ENCODE results near the gene TBC1D22A. TPM values are rescaled to one million over a fixed set of nuclear protein-coding genes. Genes with fewer than 3 reads are reported as not detected.

TBC1D22A gene
- total RNA-seq, 4 donors from 2014 or later: 15.6 to 21.7 (median 20.5) TPM

GRCh38 chr22:46914481-46914880, 152.0 kb downstream of the TBC1D22A start:
- intact Hi-C loops (cut with DNase I): no loop called here
- H3K36me3 ChIP-seq: peaks cover 0 to 81% (median 0%) of the 10 kb centered on the region in 3 donors
- no peak for TF ChIP-seq POLR2A (IDR thresholded peaks at IDR 0.05)
- TF ChIP-seq, protein P1, sequence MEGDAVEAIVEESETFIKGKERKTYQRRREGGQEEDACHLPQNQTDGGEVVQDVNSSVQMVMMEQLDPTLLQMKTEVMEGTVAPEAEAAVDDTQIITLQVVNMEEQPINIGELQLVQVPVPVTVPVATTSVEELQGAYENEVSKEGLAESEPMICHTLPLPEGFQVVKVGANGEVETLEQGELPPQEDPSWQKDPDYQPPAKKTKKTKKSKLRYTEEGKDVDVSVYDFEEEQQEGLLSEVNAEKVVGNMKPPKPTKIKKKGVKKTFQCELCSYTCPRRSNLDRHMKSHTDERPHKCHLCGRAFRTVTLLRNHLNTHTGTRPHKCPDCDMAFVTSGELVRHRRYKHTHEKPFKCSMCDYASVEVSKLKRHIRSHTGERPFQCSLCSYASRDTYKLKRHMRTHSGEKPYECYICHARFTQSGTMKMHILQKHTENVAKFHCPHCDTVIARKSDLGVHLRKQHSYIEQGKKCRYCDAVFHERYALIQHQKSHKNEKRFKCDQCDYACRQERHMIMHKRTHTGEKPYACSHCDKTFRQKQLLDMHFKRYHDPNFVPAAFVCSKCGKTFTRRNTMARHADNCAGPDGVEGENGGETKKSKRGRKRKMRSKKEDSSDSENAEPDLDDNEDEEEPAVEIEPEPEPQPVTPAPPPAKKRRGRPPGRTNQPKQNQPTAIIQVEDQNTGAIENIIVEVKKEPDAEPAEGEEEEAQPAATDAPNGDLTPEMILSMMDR (IDR thresholded peaks at IDR 0.05): no peak

DNA sequence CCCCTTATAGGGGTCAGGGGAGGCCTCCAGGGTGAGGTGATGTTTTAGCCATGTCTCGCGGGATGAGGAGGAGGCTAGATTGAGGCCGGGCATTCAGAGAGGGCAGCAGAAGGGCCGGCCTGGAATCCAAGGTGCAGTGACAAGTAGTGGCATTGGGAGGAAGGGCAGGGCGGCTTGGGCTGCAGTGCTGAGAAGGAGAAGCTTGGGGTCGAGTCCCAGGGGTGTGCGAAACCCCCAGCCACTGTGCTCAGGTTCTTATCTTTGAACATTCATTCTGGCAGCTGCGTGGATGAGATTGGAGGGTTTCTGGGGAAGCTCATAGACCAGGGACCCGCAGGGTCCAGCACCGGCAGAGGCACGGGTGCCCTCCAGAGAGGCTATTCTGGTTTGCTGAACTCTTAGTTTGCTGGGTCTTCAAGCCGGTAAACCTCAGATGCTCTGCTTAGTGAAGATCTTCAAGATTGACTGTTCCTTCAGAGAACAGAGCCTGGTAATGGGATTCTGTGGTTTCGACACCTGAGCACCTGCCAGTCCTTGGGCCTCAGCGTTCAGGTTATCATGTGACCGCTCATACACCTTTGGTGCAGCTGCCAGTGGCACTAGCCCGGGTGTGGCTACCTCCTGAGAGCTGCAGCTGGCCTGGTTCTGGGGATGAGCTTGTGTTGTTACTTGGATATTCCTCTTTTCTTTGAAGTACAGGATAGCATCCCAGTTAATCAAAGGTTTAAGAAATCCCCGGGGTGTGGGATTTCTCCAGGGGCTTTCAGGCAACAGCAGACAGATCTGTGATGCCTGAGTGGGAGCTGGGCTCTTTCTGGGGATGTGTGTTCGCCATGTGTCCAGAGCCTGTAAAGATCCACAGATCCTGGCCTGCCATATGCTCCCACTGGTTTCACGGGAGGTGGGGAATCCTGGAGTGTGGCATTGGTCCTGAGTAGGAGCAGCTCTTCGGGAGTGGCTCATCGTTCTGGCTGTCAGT, 152.8 kb downstream of the TBC1D22A start:
- no peak for TF ChIP-seq POLR2A (IDR thresholded peaks at IDR 0.05)
- TF ChIP-seq, protein P1 (IDR thresholded peaks at IDR 0.05): no peak
- Histone ChIP-seq H3K4me1 (no peaks in the 10 kb centered on the region), H3K36me3 (peaks cover 0 to 86% (median 0%) of the 10 kb centered on the region in 3 donors), H3K9me3 (no peaks in the 10 kb centered on the region), H3K4me3 (no peak overlapping the region), H3K27me3 (no peaks in the 10 kb centered on the region), H3K27ac (no peak overlapping the region)
- intact Hi-C loops (cut with DNase I): no loop called here
- no peak for DNase-seq
- WGBS, 2 donors: 84 to 94% methylated on average over 16 of the region's 21 CpGs

More at GRCh38 chr22:46914481-46914880, 152.0 kb downstream of the TBC1D22A start:
- DNase-seq: no peak
- WGBS, 2 donors: 84 to 92% methylated on average over 9 to 10 of the region's 10 CpGs
- H3K4me3 ChIP-seq: no peak overlapping the region
- no peak overlapping the region for H3K27ac ChIP-seq
- no peaks in the 10 kb centered on the region for H3K9me3 ChIP-seq
- H3K27me3 ChIP-seq: no peaks in the 10 kb centered on the region
- no peaks in the 10 kb centered on the region for H3K4me1 ChIP-seq

DNA sequence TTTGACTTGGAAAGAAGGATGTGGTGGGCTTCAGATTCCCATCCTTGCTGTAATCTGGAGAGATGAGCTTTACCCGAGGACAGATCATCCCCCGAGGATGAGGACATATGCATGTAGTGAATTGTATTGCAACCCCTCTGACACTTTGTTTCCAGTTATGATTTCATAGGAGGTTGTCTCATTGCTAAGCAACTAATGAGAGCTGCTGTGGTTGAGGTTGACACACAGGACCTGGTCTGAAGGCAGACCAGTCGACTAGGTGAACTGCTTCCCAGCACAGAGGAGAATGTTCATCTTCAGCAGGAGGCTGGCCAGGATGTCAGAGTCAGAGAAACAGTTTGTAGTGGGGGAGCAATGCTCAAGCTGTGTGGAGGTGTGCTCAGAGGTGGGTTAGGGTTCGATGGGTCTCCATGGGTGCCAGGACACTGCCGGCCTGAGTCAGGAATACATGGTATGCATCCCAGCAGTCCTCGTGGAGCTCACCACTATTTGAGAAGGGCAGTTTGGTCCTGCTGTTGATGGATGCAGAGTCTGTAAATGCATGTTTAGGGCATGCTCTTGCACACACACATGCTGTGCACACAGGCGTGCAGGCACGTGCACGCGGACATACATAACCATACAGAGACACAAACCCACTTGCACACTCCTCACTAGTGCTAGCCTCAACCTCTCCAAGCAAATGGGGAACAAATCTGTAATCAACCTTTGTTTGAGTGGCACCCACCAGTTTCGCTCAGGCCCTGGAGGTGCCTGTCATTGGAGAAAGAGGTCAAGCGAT, 153.7 kb downstream of the TBC1D22A start:
- 89 to 90% methylated on average over 10 of the region's 12 CpGs for WGBS, 2 donors
- Histone ChIP-seq H3K27me3 (no peaks in the 10 kb centered on the region), H3K9me3 (peaks cover 0 to 2% (median 0%) of the 10 kb centered on the region in 3 donors), H3K4me3 (no peak overlapping the region), H3K36me3 (peaks cover 0 to 92% (median 0%) of the 10 kb centered on the region in 3 donors), H3K27ac (no peak overlapping the region), H3K4me1 (no peaks in the 10 kb centered on the region)
- TF ChIP-seq POLR2A (IDR thresholded peaks at IDR 0.05): no peak
- TF ChIP-seq, protein P1 (IDR thresholded peaks at IDR 0.05): no peak
- intact Hi-C loops (cut with DNase I): no loop called here
- DNase-seq: no peak

DNA sequence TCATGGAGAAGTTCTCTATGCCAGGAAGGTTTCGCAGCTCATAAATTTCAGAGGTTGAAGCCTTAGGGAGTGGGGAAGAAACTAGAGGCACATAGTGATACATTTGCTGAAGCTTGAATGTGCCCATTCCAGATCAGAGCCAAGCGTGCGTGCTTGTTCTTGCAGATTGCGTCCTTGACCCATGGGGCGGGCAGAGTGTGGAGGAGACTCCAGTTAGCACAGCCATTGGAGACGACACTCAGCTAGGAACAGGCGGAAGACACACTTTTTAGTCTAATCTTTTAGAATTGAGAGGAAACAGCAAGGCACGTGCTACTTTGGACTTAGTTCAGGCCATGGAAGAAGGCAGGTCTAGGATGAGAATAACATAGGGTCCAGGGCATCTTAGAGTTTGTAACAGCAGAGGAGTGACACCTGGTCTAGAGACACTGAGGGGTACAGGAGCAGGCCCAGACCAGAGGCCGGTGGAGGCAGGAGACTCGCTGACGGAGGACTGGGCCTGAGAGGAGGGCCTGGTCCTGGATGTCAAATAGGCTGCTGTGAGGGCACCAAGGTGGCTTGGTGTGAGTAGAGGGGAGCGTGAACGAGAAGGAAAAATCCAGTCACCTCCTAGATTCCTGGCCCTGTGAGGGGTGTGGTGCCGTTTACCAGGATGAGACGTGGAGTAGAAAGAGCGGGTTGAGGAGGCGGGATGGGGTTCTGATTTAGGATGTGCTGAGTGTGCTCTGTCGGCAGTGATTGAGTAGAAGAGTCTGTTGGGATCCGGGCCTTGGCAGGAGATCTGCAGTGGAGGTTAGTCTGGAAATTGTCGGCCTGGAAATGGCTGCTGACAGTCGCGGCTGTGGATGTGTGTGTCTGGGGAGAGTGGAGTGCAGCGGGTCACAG, 154.7 kb downstream of the TBC1D22A start:
- 91 to 96% methylated on average over 22 to 23 of the region's 23 CpGs for WGBS, 2 donors
- DNase-seq: no peak
- no peak overlapping the region for H3K4me3 ChIP-seq
- no peaks in the 10 kb centered on the region for H3K4me1 ChIP-seq
- no peaks in the 10 kb centered on the region for H3K27me3 ChIP-seq
- TF ChIP-seq POLR2A (IDR thresholded peaks at IDR 0.05): no peak
- TF ChIP-seq, protein P1 (IDR thresholded peaks at IDR 0.05): no peak
- peaks cover 0 to 96% (median 0%) of the 10 kb centered on the region in 3 donors for H3K36me3 ChIP-seq
- peaks cover 0 to 12% (median 0%) of the 10 kb centered on the region in 3 donors for H3K9me3 ChIP-seq
- no peak overlapping the region for H3K27ac ChIP-seq
- intact Hi-C loops (cut with DNase I): no loop called here
